Measurements from ENCODE around the gene HENMT1.

DNA sequence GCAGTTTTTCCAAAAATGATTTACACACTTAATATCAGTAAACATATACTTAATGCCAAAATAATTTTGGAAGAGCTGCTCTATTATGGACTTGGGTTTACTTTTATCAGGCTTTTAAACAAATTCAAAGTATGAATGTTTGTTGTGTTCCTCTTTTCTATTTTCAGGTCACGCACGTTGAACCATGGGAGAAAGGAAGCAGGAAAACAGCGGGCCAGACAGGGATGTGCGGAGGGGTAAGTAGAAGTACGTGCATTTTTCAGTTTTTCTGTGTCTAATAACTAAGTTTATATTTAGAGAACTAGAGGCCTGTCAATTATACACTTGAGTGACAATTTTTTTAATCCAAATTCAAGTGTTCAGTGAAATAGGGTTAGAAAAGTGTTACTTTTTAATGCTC lies 34.6 kb upstream of the HENMT1 start:
- TF ChIP-seq, protein P1, sequence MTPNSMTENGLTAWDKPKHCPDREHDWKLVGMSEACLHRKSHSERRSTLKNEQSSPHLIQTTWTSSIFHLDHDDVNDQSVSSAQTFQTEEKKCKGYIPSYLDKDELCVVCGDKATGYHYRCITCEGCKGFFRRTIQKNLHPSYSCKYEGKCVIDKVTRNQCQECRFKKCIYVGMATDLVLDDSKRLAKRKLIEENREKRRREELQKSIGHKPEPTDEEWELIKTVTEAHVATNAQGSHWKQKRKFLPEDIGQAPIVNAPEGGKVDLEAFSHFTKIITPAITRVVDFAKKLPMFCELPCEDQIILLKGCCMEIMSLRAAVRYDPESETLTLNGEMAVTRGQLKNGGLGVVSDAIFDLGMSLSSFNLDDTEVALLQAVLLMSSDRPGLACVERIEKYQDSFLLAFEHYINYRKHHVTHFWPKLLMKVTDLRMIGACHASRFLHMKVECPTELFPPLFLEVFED (CRISPR knock-in tag; conservative IDR thresholded peaks at IDR 0.05) = no peak
- TF ChIP-seq, protein P2, sequence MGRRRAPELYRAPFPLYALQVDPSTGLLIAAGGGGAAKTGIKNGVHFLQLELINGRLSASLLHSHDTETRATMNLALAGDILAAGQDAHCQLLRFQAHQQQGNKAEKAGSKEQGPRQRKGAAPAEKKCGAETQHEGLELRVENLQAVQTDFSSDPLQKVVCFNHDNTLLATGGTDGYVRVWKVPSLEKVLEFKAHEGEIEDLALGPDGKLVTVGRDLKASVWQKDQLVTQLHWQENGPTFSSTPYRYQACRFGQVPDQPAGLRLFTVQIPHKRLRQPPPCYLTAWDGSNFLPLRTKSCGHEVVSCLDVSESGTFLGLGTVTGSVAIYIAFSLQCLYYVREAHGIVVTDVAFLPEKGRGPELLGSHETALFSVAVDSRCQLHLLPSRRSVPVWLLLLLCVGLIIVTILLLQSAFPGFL (CRISPR knock-in tag; IDR thresholded peaks at IDR 0.05) = no peak
- TF ChIP-seq, protein P3, sequence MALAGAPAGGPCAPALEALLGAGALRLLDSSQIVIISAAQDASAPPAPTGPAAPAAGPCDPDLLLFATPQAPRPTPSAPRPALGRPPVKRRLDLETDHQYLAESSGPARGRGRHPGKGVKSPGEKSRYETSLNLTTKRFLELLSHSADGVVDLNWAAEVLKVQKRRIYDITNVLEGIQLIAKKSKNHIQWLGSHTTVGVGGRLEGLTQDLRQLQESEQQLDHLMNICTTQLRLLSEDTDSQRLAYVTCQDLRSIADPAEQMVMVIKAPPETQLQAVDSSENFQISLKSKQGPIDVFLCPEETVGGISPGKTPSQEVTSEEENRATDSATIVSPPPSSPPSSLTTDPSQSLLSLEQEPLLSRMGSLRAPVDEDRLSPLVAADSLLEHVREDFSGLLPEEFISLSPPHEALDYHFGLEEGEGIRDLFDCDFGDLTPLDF (CRISPR knock-in tag; IDR thresholded peaks at IDR 0.05) = no peak
- TF ChIP-seq PPARD (CRISPR knock-in tag; IDR thresholded peaks at IDR 0.05) = no peak
- no peak for TF ChIP-seq POU5F1 (IDR thresholded peaks at IDR 0.05; ENCODE audit: borderline replicate concordance, low read depth, low read length, partially characterized antibody)
- no peak for TF ChIP-seq TCF7 (IDR thresholded peaks at IDR 0.05; ENCODE audit: borderline replicate concordance)
- no peak for TF ChIP-seq YY1 (IDR thresholded peaks at IDR 0.05; ENCODE audit: borderline replicate concordance in 1 of 3, control insufficient read depth in 1 of 3, extremely low read depth in 1 of 3, insufficient read depth in 3 of 3, insufficient read length in 1 of 3, insufficient replicate concordance in 2 of 3, low read depth in 1 of 3, low read length in 2 of 3)
- TF ChIP-seq, protein P4, sequence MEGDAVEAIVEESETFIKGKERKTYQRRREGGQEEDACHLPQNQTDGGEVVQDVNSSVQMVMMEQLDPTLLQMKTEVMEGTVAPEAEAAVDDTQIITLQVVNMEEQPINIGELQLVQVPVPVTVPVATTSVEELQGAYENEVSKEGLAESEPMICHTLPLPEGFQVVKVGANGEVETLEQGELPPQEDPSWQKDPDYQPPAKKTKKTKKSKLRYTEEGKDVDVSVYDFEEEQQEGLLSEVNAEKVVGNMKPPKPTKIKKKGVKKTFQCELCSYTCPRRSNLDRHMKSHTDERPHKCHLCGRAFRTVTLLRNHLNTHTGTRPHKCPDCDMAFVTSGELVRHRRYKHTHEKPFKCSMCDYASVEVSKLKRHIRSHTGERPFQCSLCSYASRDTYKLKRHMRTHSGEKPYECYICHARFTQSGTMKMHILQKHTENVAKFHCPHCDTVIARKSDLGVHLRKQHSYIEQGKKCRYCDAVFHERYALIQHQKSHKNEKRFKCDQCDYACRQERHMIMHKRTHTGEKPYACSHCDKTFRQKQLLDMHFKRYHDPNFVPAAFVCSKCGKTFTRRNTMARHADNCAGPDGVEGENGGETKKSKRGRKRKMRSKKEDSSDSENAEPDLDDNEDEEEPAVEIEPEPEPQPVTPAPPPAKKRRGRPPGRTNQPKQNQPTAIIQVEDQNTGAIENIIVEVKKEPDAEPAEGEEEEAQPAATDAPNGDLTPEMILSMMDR (IDR thresholded peaks at IDR 0.05 in 2 of 3, conservative IDR thresholded peaks at IDR 0.05 in 1 of 3; ENCODE audit: insufficient read depth in 2 of 3, low read depth in 1 of 3, low read length in 3 of 3) = no peak
- no peak for TF ChIP-seq SIX5 (IDR thresholded peaks at IDR 0.05; ENCODE audit: borderline replicate concordance in 1 of 2, insufficient read depth in 1 of 2, low read depth in 1 of 2, low read length in 2 of 2)
- no peak for TF ChIP-seq ATF7 (IDR thresholded peaks at IDR 0.05)
- no peak for TF ChIP-seq MXI1 (IDR thresholded peaks at IDR 0.05; ENCODE audit: low read depth, low read length)
